ENCODE results near the gene DENND5B.

DENND5B gene

DNA sequence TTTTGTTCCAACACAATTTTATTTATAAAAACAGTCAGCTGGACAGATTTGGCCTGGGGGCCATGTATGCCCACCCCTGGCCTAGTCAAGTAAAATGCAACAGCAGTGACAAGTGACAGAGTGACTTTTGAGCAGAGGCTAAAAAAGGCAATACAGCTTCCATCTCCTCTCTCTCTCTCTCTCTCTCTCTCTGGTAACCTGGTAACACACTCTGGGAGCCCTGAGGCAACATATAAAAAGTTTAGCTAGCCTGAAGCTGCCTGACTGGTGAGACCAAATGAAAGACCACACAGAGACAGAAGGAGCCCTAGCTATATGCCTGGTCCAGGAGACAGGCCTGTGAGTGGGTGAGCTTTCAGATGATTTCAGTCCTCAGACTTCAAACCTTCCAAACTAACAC is 105.4 kb downstream of the DENND5B start:
- TF ChIP-seq, protein P1, sequence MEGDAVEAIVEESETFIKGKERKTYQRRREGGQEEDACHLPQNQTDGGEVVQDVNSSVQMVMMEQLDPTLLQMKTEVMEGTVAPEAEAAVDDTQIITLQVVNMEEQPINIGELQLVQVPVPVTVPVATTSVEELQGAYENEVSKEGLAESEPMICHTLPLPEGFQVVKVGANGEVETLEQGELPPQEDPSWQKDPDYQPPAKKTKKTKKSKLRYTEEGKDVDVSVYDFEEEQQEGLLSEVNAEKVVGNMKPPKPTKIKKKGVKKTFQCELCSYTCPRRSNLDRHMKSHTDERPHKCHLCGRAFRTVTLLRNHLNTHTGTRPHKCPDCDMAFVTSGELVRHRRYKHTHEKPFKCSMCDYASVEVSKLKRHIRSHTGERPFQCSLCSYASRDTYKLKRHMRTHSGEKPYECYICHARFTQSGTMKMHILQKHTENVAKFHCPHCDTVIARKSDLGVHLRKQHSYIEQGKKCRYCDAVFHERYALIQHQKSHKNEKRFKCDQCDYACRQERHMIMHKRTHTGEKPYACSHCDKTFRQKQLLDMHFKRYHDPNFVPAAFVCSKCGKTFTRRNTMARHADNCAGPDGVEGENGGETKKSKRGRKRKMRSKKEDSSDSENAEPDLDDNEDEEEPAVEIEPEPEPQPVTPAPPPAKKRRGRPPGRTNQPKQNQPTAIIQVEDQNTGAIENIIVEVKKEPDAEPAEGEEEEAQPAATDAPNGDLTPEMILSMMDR (IDR thresholded peaks at IDR 0.05): no peak
- Mint-ChIP-seq H3K27me3 (ENCODE audit: low read depth, poor library complexity) (peaks cover 4% of the 10 kb centered on the region), H3K4me3 (no peak overlapping the region), H3K36me3 (ENCODE audit: low read depth) (peaks cover 48% of the 10 kb centered on the region), H3K4me1 (peaks cover 24% of the 10 kb centered on the region), H3K27ac (peak overlapping the region; percentile 15), H3K9me3 (peaks cover 3% of the 10 kb centered on the region)
- DNase-seq: no peak

DNA sequence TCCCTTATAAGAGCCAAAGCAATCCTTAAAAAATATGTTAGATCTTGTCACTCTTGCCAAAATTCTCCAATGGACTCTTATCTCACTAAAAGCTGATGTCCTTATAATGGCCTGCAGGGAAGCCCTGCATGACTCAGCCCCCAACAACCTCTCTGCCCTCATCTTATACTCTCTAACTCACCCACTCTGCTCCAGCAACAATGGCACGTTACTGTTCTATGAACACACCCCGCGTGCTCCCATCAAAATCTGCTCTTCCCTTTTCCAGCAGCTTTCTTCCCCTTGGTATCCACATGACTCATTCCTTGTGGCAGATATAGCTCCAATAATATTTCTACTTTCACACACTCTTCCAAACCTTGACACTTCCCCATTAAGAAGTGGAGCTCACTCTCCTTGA is 108.1 kb downstream of the DENND5B start:
- Mint-ChIP-seq H3K4me3 (no peak overlapping the region), H3K27ac (no peak overlapping the region), H3K9me3 (peaks cover 3% of the 10 kb centered on the region), H3K4me1 (peaks cover 27% of the 10 kb centered on the region), H3K36me3 (ENCODE audit: low read depth) (peaks cover 46% of the 10 kb centered on the region), H3K27me3 (ENCODE audit: low read depth, poor library complexity) (peaks cover 4% of the 10 kb centered on the region)
- no peak for DNase-seq
- TF ChIP-seq, protein P1 (IDR thresholded peaks at IDR 0.05): no peak

DNA sequence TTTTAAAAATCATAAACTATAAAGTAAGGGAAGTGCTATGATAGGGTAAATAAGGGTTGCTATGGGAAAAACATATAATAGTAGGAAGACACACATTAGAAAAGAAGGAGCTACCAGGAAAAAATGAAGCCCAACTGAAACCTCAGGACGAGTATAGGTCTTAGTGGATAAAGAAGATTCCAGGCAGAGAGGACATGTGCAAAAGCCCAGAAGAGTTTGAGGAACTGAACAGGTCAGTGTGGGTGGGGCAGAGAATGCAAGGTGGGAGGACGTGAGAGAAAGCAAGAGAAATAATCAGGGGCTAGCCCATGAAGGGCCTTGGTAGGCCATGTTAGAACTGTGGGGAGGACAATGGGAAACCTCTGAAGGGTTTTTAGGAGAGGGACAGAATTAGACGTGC is 109.5 kb downstream of the DENND5B start:
- H3K36me3 Mint-ChIP-seq (ENCODE audit: low read depth): peaks cover 60% of the 10 kb centered on the region
- H3K4me3 Mint-ChIP-seq: no peak overlapping the region
- peaks cover 3% of the 10 kb centered on the region for H3K9me3 Mint-ChIP-seq
- DNase-seq: no peak
- H3K27ac Mint-ChIP-seq: peak overlapping the region; percentile 77
- peaks cover 4% of the 10 kb centered on the region for H3K27me3 Mint-ChIP-seq (ENCODE audit: low read depth, poor library complexity)
- H3K4me1 Mint-ChIP-seq: peaks cover 27% of the 10 kb centered on the region
- TF ChIP-seq, protein P1 (IDR thresholded peaks at IDR 0.05): no peak

DNA sequence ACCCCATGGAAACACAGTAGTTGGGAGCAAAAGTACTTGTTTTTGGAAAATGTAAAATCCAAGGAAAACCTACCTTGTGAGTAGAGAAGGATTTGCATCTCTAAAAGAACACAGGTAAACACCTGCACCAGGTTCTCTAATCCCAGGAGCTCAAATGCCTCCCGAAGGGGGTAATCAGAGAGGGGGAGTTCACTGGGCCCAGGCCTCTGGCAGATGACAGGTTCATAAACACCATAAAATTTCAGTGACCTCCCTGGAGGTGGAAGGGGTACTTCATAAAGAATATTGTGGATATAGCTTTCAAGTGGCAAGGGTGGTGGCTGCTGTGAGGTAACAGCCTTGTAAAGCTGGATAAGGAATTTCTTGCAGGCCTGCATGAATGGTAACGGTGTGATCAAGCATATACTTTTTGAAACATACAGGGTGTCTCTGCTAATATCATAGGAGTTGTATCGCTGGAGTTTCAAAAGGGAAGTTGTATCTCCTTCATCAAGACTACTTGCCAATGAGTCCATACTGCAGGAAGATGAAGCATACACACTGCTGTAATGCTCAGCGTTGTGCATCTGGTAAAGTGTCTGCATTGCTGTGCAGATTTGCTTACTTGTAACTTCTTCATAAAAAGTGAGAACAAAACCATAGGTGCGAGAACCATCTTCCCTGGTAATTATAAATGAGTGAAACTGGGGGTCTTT is 111.3 kb downstream of the DENND5B start:
- Mint-ChIP-seq H3K27me3 (ENCODE audit: low read depth, poor library complexity) (peaks cover 4% of the 10 kb centered on the region), H3K4me3 (no peak overlapping the region), H3K4me1 (peaks cover 15% of the 10 kb centered on the region), H3K36me3 (ENCODE audit: low read depth) (peaks cover 67% of the 10 kb centered on the region), H3K9me3 (peaks cover under 1% of the 10 kb centered on the region), H3K27ac (peak overlapping the region; percentile 73)
- TF ChIP-seq, protein P1 (IDR thresholded peaks at IDR 0.05): no peak
- no peak for DNase-seq

DNA sequence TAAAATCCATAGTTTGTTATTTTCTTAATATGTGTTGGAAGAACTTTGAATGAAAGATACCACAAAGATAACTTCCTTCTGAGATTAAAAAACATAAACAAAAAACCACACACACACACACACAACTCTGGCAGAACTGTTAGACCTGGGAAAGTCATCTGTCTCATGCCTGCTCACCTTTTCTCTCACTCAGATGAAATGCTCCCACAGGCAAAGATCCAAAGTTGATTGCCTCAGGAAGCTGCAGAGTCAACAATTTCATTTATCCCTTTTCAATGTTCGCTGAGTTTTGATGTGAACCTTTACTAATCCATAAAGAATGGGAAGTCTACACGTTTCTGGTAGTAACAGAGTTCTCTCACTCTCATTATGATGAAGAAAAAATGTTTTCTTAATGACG is 112.0 kb downstream of the DENND5B start:
- TF ChIP-seq, protein P1 (IDR thresholded peaks at IDR 0.05): no peak
- peaks cover 15% of the 10 kb centered on the region for H3K4me1 Mint-ChIP-seq
- no peak for DNase-seq
- no peaks in the 10 kb centered on the region for H3K9me3 Mint-ChIP-seq
- H3K4me3 Mint-ChIP-seq: no peak overlapping the region
- H3K27ac Mint-ChIP-seq: peak overlapping the region; percentile 27
- peaks cover 4% of the 10 kb centered on the region for H3K27me3 Mint-ChIP-seq (ENCODE audit: low read depth, poor library complexity)
- H3K36me3 Mint-ChIP-seq (ENCODE audit: low read depth): peaks cover 68% of the 10 kb centered on the region

DNA sequence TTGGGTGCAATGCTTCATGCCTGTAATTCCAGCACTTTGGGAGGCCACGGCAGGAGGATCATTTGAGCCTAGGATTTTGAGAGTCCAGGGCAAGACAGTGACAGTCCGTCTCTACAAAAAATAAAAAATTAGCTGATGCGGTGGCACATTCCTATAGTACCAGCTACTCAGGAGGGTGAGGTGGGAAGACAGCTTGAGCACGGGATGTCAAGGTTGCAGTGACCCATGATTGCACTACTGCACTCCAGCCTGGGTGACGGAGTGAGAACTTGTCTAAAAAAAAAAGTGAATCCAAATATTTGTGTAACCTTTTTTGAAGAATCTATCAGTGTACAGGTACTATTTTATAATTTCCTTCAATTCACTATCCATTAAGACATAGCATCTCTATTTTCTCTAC is 112.5 kb downstream of the DENND5B start:
- H3K4me3 Mint-ChIP-seq: no peak overlapping the region
- TF ChIP-seq, protein P1 (IDR thresholded peaks at IDR 0.05): no peak
- no peaks in the 10 kb centered on the region for H3K9me3 Mint-ChIP-seq
- DNase-seq: no peak
- H3K36me3 Mint-ChIP-seq (ENCODE audit: low read depth): peaks cover 68% of the 10 kb centered on the region
- H3K4me1 Mint-ChIP-seq: peaks cover 15% of the 10 kb centered on the region
- H3K27ac Mint-ChIP-seq: no peak overlapping the region
- peaks cover 4% of the 10 kb centered on the region for H3K27me3 Mint-ChIP-seq (ENCODE audit: low read depth, poor library complexity)
